NT2/D1 (cell line): Measurements from ENCODE around the gene PRG2.

Experiments
- DNase-seq: peaks from one replicate; pipeline ENCODE4 v3.0.0-alpha.2; 2011; ENCODE audit warnings: low read depth, low spot score
- H3K27me3 ChIP-seq: 2 replicates; pipeline ENCODE4 v1.6.0; 2011; ENCODE audit warnings: mild to moderate bottlenecking; ENCODE audit not compliant: insufficient read length, insufficient read depth
- H3K36me3 ChIP-seq: 2 replicates; pipeline ENCODE4 v1.6.1; 2011; ENCODE audit warnings: mild to moderate bottlenecking, low read length, mixed read lengths; ENCODE audit not compliant: insufficient read depth, insufficient read length
- H3K4me1 ChIP-seq: 2 replicates; pipeline ENCODE4 v1.5.1; 2011; ENCODE audit not compliant: insufficient read depth, insufficient read length
- H3K4me3 ChIP-seq: 2 replicates; pipeline ENCODE4 v1.5.1; 2011; ENCODE audit warnings: low read depth; ENCODE audit not compliant: insufficient read length
- H3K9ac ChIP-seq: 2 replicates; pipeline ENCODE4 v1.6.0; 2011; ENCODE audit warnings: low read depth; ENCODE audit not compliant: insufficient read length
- H3K9me3 ChIP-seq: 2 replicates; pipeline ENCODE4 v1.5.1; 2011; ENCODE audit warnings: mild to moderate bottlenecking, low read length; ENCODE audit not compliant: insufficient read depth
- SUZ12 ChIP-seq: IDR thresholded peaks from 2 replicates; pipeline ENCODE4 v1.6.1; 2011; ENCODE audit not compliant: insufficient read length, insufficient read depth; ENCODE audit errors: extremely low read depth
- YY1 ChIP-seq: IDR thresholded peaks from 2 replicates; pipeline ENCODE4 v1.6.1; 2011; ENCODE audit not compliant: insufficient read length, insufficient read depth
- ZNF274 ChIP-seq: IDR thresholded peaks from 2 replicates; pipeline ENCODE4 v1.6.1; 2011; ENCODE audit warnings: mild to moderate bottlenecking, low read depth, low read length

Gene PRG2

DNA sequence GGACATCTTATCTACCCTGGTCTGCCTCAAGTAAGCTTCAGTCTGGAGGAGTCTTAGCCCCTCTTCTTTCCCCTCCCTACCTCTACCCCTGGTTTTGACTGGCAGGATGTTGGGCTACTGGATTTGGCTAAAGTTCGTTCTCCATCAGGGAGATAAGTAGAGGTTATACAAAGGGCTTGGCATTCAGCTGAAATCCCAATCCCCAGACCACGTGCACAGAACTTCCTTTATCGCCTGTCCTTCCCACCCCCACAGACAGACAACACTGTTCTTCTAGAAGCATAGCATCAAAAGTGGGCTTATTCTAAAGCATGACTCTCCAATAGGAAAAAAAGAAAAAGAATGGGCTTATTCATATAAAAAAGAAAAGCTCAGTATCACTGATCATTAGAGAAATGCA lies 17.3 kb downstream of the PRG2 start:
- H3K4me3 ChIP-seq = no peak overlapping the region
- no peak for TF ChIP-seq YY1
- TF ChIP-seq ZNF274 = no peak
- TF ChIP-seq SUZ12 = no peak
- no peaks in the 10 kb centered on the region for H3K9me3 ChIP-seq
- H3K9ac ChIP-seq = no peak overlapping the region
- H3K36me3 ChIP-seq = no peaks in the 10 kb centered on the region
- H3K4me1 ChIP-seq = no peaks in the 10 kb centered on the region
- no peak for DNase-seq
- peaks cover 12% of the 10 kb centered on the region for H3K27me3 ChIP-seq

DNA sequence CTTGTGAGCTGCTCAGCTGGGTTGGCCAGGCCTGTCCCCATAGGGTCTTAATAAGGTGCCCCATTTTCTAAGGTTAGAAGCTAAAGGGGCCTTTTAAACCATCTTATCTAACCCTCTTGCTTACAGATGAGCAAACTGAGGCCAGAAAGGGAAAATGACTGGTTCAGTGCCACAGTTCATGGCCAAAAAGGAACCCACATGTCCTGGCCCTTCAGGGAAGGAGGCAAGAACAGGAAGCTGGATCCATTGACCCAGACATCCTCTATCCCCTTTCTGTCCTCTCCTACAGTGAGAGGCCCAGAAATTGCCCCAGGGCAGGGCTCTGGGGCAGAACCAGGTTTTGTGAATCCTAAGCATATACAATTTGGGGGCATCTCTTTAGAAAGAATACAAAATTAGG lies 19.5 kb downstream of the PRG2 start:
- TF ChIP-seq ZNF274 = no peak
- TF ChIP-seq YY1 = no peak
- no peak for TF ChIP-seq SUZ12
- Histone ChIP-seq H3K9me3 (no peaks in the 10 kb centered on the region), H3K4me1 (peaks cover 3% of the 10 kb centered on the region), H3K27me3 (no peaks in the 10 kb centered on the region), H3K36me3 (no peaks in the 10 kb centered on the region), H3K9ac (no peak overlapping the region), H3K4me3 (no peak overlapping the region)
- DNase-seq = no peak

DNA sequence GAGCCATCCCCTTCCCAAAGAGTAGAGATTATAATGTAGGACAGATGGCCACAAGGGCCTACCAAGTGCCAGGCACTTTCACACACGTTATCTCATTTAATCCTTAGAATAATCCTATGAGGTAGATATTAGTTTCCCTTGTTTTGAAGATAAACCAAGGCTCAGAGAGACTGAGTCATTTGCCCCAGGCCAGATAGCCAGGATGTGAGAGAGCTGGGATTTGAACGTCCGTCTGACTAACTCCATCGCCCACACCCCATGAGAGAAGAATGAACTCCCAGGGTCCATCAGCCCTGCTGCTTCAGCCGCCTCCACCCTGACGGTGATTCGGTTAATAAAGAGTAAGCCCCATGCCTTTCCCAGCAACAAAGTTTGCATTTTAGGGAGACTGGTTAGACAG lies 20.2 kb downstream of the PRG2 start:
- Histone ChIP-seq H3K9ac (no peak overlapping the region), H3K36me3 (no peaks in the 10 kb centered on the region), H3K4me1 (peaks cover 8% of the 10 kb centered on the region), H3K4me3 (no peak overlapping the region), H3K9me3 (no peaks in the 10 kb centered on the region), H3K27me3 (no peaks in the 10 kb centered on the region)
- TF ChIP-seq SUZ12 = no peak
- TF ChIP-seq ZNF274 = no peak
- no peak for TF ChIP-seq YY1
- no peak for DNase-seq

DNA sequence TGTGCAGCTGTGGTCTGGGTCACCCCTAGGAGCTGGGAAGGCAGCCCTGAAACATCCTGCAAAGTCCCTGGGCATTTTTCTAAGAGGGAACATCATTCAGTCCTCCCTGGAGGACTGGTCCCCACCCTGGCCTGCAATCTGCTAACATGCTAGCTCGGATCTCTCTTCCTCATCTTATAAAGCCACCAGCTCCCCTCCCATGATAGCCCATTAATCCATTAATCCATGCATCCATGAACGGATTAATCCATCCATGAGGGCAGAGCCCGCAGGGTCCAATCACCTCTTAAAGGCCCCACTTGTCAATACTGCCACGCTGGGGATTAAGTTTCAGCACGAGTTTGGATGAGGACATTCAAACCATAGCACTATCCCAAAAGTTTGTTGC lies 21.6 kb downstream of the PRG2 start:
- H3K36me3 ChIP-seq = no peaks in the 10 kb centered on the region
- H3K27me3 ChIP-seq = no peaks in the 10 kb centered on the region
- no peak for TF ChIP-seq YY1
- TF ChIP-seq ZNF274 = no peak
- no peak for TF ChIP-seq SUZ12
- H3K9me3 ChIP-seq = no peaks in the 10 kb centered on the region
- H3K9ac ChIP-seq = no peak overlapping the region
- H3K4me3 ChIP-seq = no peak overlapping the region
- H3K4me1 ChIP-seq = peaks cover 8% of the 10 kb centered on the region
- no peak for DNase-seq

DNA sequence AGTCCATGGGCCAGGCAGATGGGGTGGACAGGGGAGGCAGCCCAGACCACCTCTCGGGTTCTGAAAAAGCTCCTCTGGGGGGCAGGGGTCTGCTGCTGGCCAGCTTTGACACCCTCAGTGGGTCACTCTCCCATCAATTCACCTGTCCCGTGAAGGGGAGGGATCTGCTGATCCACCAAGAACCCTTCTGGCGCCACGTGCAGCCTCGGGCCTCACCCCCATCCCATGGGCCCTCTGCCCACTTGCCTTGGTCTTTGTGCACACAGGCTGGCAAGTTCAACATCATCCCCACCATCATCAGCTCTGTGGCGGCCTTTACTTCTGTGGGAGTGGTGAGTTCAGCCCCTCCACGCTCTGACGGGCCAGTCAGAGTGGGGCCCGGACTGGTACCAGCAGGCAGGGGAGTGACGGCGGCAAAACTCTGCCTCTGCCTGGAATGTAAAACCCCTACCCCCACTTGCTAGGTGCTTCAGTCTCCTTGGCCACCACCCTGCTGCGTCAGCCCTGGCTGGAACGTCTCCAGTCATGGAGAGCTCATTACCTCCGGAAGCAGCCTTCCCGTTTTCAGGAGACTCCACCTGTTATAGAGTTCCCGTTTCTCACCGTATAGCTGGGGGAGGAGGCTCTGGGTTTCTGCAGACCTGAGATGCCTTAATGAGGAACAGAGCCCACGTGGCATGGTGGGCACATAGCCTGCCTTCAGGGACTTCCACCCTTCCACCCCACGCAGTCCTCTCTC lies 22.2 kb downstream of the PRG2 start:
- no peak overlapping the region for H3K4me3 ChIP-seq
- no peak overlapping the region for H3K9ac ChIP-seq
- no peaks in the 10 kb centered on the region for H3K36me3 ChIP-seq
- TF ChIP-seq YY1 (no peak), ZNF274 (no peak), SUZ12 (no peak)
- DNase-seq = no peak
- peaks cover 8% of the 10 kb centered on the region for H3K4me1 ChIP-seq
- H3K27me3 ChIP-seq = no peaks in the 10 kb centered on the region
- no peaks in the 10 kb centered on the region; the same call in 1 of the 2 replicates for H3K9me3 ChIP-seq

DNA sequence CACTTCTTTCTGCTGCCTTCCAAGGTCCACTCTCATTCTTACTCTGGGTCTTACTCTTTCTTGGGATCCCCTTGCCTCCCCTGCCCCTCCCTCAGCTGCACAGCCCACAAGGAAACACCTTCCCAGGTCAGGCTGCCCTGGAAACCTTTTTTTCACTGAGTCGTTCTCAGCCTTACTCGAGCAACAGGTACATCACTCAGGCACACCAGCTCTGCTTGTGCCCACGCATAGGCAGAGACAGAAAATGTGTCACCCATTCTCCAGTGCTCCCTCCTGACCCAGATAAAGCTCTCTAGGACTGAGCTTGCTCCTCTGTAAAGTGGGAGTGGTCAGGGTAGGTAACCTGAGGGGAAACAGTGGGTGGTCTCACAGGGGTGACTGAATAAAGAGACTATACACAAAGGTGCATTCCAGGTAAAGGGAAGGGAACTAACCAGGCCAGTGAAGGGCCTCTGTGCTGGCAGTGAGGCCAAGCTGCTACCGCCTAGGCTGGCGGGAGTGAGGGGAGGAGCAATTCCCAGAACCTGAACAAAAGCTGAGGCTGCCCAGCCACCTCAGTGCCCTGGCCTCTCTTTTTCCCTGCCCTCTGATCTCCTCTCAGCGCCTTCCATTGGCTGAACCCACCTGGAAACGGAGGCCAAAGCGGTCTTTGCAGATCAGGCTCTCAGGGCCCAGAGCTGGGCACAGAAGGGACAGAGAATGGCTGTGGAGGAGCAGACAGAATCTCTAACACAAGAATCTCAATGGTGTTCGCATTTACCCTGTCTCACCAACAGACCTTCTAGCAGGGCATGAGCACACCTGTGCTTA lies 25.4 kb downstream of the PRG2 start:
- no peak overlapping the region for H3K9ac ChIP-seq
- H3K9me3 ChIP-seq = no peaks in the 10 kb centered on the region; the same call in 1 of the 2 replicates
- peaks cover 3% of the 10 kb centered on the region for H3K27me3 ChIP-seq
- peaks cover 8% of the 10 kb centered on the region for H3K4me1 ChIP-seq
- no peaks in the 10 kb centered on the region for H3K36me3 ChIP-seq
- TF ChIP-seq SUZ12 = no peak
- no peak for TF ChIP-seq YY1
- TF ChIP-seq ZNF274 = no peak
- no peak overlapping the region for H3K4me3 ChIP-seq
- DNase-seq = no peak
